DOHH2 (cell line): ENCODE results near the gene RPAP3.

Experiments
- H3F3A ChIP-seq: fragments of 200-600 bp; sonication (generic), shearing (Covaris generic); 2 replicates; pipeline ENCODE4 v1.6.0; 2016; ENCODE audit warnings: antibody characterized with exemption, mild to moderate bottlenecking; ENCODE audit not compliant: control insufficient read depth, insufficient read depth
- H3K27ac ChIP-seq: fragments of 200-600 bp; sonication (generic); 2 replicates; pipeline ENCODE4 v1.5.1; 2014; ENCODE audit warnings: low read depth, mild to moderate bottlenecking, low read length, moderate library complexity
- H3K27me3 ChIP-seq: fragments of 200-600 bp; sonication (generic); 2 replicates; pipeline ENCODE4 v1.6.1; 2014; ENCODE audit warnings: mild to moderate bottlenecking, low read length, mixed read lengths; ENCODE audit not compliant: control insufficient read depth
- H3K36me3 ChIP-seq: fragments of 200-600 bp; sonication (generic); 2 replicates; pipeline ENCODE4 v1.6.1; 2014; ENCODE audit warnings: mild to moderate bottlenecking, low read length, moderate library complexity, mixed read lengths; ENCODE audit not compliant: control insufficient read depth
- H3K4me1 ChIP-seq: fragments of 200-600 bp; sonication (generic); 2 replicates; pipeline ENCODE4 v1.6.1; 2014; ENCODE audit warnings: mild to moderate bottlenecking, low read length, mixed read lengths; ENCODE audit not compliant: control insufficient read depth
- H3K4me2 ChIP-seq: fragments of 200-600 bp; sonication (generic); 2 replicates; pipeline ENCODE4 v1.6.0; 2014; ENCODE audit warnings: mild to moderate bottlenecking, low read length, moderate library complexity
- H3K4me3 ChIP-seq: fragments of 200-600 bp; sonication (generic); 2 replicates; pipeline ENCODE4 v1.5.1; 2014; ENCODE audit warnings: mild to moderate bottlenecking, low read length, mixed read lengths
- H3K79me2 ChIP-seq: fragments of 200-600 bp; sonication (generic); 2 replicates; pipeline ENCODE4 v1.6.1; 2014; ENCODE audit warnings: mild to moderate bottlenecking, low read length, mixed read lengths; ENCODE audit not compliant: control insufficient read depth
- H3K9me2 ChIP-seq: fragments of 200-600 bp; sonication (generic); replicated peaks from 2 replicates; pipeline ENCODE4 v1.6.1; 2014; ENCODE audit warnings: mild to moderate bottlenecking, low read length, mixed read lengths; ENCODE audit not compliant: control insufficient read depth
- H3K9me3 ChIP-seq: fragments of 200-600 bp; sonication (generic); 2 replicates; pipeline ENCODE4 v1.6.1; 2014; ENCODE audit warnings: antibody characterized with exemption, low read length, mixed read lengths; ENCODE audit not compliant: control insufficient read depth, insufficient read depth
- H4K20me1 ChIP-seq: fragments of 200-600 bp; sonication (generic); 2 replicates; pipeline ENCODE4 v1.6.0; 2014; ENCODE audit warnings: low read depth, mild to moderate bottlenecking, antibody characterized with exemption, low read length, moderate library complexity; ENCODE audit not compliant: control insufficient read depth, insufficient read depth
- CTCF ChIP-seq: fragments of 200-600 bp; sonication (generic); IDR thresholded peaks from one replicate; pipeline ENCODE4 v1.5.1; 2014; ENCODE audit warnings: antibody characterized with exemption, mild to moderate bottlenecking, low read depth, low read length; ENCODE audit not compliant: poor library complexity, severe bottlenecking
- EZH2phosphoT487 ChIP-seq: fragments of 200-600 bp; sonication (generic); IDR thresholded peaks from 2 replicates; pipeline ENCODE4 v1.6.1; 2017; ENCODE audit warnings: borderline replicate concordance, mild to moderate bottlenecking, antibody characterized with exemption, low read length, moderate library complexity, mixed read lengths

RPAP3 gene

DNA sequence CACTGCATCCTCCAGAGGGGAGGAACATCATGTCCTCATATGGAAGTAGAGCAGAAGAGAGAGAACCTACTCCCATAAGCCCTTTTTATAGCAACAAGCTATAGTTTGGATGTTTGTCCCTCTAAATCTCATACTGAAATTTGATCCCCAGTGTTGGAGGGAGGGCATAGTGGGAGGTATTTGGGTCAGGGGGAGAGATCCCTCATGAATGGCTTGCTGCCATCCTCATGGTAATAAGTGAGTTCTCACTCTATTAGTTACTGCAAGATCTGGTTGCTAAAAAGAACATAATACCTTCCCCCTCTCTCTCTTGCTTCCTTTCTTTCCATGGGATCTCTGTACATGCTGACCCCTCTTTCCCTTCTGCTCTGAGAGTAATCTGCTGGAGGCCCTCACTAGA, 93.9 kb downstream of the RPAP3 start:
- H3K4me3 ChIP-seq: no peak overlapping the region
- TF ChIP-seq CTCF (no peak), EZH2phosphoT487 (no peak)
- H3K9me2 ChIP-seq: no peaks in the 10 kb centered on the region
- H3K27ac ChIP-seq: no peak overlapping the region
- no peak overlapping the region for H3K4me2 ChIP-seq
- H3F3A ChIP-seq: no peaks in the 10 kb centered on the region
- no peaks in the 10 kb centered on the region for H3K27me3 ChIP-seq
- H3K36me3 ChIP-seq: no peaks in the 10 kb centered on the region
- H3K9me3 ChIP-seq: peaks cover 35% of the 10 kb centered on the region; the same call in 1 of the 2 replicates
- no peaks in the 10 kb centered on the region for H4K20me1 ChIP-seq
- H3K4me1 ChIP-seq: no peaks in the 10 kb centered on the region
- no peaks in the 10 kb centered on the region for H3K79me2 ChIP-seq
